Astrocyte of the spinal cord (primary cell): ENCODE measurements around the gene MKKS.
A peak's percentile ranks its signal among the peaks of the same experiment; 100 is the strongest.

Experiments used
- DNase-seq: peaks from one replicate; pipeline ENCODE4 v3.0.0; 2011; ENCODE audit warnings: low read depth, low spot score
- H3K4me3 ChIP-seq: 2 replicates; pipeline ENCODE4 v1.5.1; 2011; ENCODE audit warnings: low read depth, mild to moderate bottlenecking, low read length, moderate library complexity
- CTCF ChIP-seq: IDR thresholded peaks from 2 replicates; pipeline ENCODE4 v1.5.1; 2012; ENCODE audit warnings: low read depth, mild to moderate bottlenecking, low read length, inconsistent platforms
- in situ Hi-C: cut with HindIII; loops from 2 replicates; pipeline ENCODE4 v1.10.0; 2017; ENCODE audit warnings: low sequenced_read_pairs

The MKKS gene

GRCh38 chr20:10433014-10433622 is 904 bp downstream of the MKKS start:
- no peak for TF ChIP-seq CTCF
- no peak for DNase-seq
- H3K4me3 ChIP-seq, result peak overlapping the region; percentile 88
- in situ Hi-C loops, result no loop called here

- DNase-seq, result no peak
- in situ Hi-C loops, result no loop called here
- no peak for TF ChIP-seq CTCF
- H3K4me3 ChIP-seq, result no peak overlapping the region
Measured at GRCh38 chr20:10432079-10432478, 1.9 kb downstream of the MKKS start.

- no peak overlapping the region for H3K4me3 ChIP-seq
- no peak for DNase-seq
- TF ChIP-seq CTCF, result no peak
- in situ Hi-C loops, result no loop called here
Measured at GRCh38 chr20:10430704-10431103, 3.3 kb downstream of the MKKS start.

GRCh38 chr20:10430000-10430466 is 4.0 kb downstream of the MKKS start:
- no peak for TF ChIP-seq CTCF
- DNase-seq, result no peak
- in situ Hi-C loops, result no loop called here
- no peak overlapping the region for H3K4me3 ChIP-seq

GRCh38 chr20:10429443-10429981 is 4.5 kb downstream of the MKKS start:
- H3K4me3 ChIP-seq, result no peak overlapping the region
- no peak for TF ChIP-seq CTCF
- in situ Hi-C loops, result no loop called here

GRCh38 chr20:10428008-10428407 is 6.0 kb downstream of the MKKS start:
- in situ Hi-C loops, result no loop called here
- TF ChIP-seq CTCF, result no peak
- no peak overlapping the region for H3K4me3 ChIP-seq
- no peak for DNase-seq

More at GRCh38 chr20:10429443-10429981, 4.5 kb downstream of the MKKS start:
- DNase-seq, result no peak
